SK-N-SH (cell line): ENCODE measurements around the gene TTC27. TPM values are rescaled to one million over a fixed set of nuclear protein-coding genes. Genes with fewer than 3 reads are reported as not detected.

Source experiments
- CTCF ChIA-PET: fragments of 300-600, 350-600 bp; formaldehyde crosslinking; extraction: SDS; loops from one replicate; lab custom pipeline; 2021; lab: Yijun Ruan, JAX
- POLR2A ChIA-PET: fragments of 350-600 bp; sonication (Branson Sonifier 250); formaldehyde crosslinking; extraction: SDS; loops from one replicate; lab custom pipeline; 2020; ENCODE audit warnings: antibody characterized with exemption, inconsistent platforms; lab: Yijun Ruan, JAX
- DNase-seq: peaks from one replicate; pipeline ENCODE4 v3.0.0; 2012
- H2AFZ ChIP-seq: fragments of 200-600 bp; sonication (generic); 2 replicates; pipeline ENCODE4 v1.8.1; 2016; ENCODE audit warnings: antibody characterized with exemption, mild to moderate bottlenecking, low read depth
- H3F3A ChIP-seq: fragments of 200-600 bp; sonication (generic); replicated peaks from 2 replicates; pipeline ENCODE3; 2016; ENCODE audit warnings: antibody characterized with exemption, mild to moderate bottlenecking; ENCODE audit not compliant: insufficient read depth
- H3K27ac ChIP-seq, 2 experiments: fragments of 200-500 bp in 1 of 2; fragments of 200-600 bp in 1 of 2; sonication (Bioruptor generic) in 1 of 2; sonication (generic), shearing (Covaris generic) in 1 of 2; 2 replicates each; pipeline versions ENCODE4 v1.5.1 to v1.6.1; 2014 to 2016; ENCODE audit warnings: low read depth in 2 of 2, inconsistent platforms in 1 of 2, low read length in 1 of 2, mild to moderate bottlenecking in 1 of 2, mixed read lengths in 1 of 2
- H3K27me3 ChIP-seq: fragments of 200-600 bp; sonication (generic), shearing (Covaris generic); 2 replicates; pipeline ENCODE4 v1.6.1; 2016; ENCODE audit warnings: mixed run types; ENCODE audit not compliant: insufficient read depth
- H3K36me3 ChIP-seq, 2 experiments: fragments of 200-500 bp in 1 of 2; fragments of 200-600 bp in 1 of 2; sonication (Bioruptor generic) in 1 of 2; sonication (generic) in 1 of 2; replicated peaks in 1 of 2; 2 replicates each; pipeline versions ENCODE3 to v1.5.1; 2014 to 2016; ENCODE audit warnings: low read length in 1 of 2, mild to moderate bottlenecking in 1 of 2; ENCODE audit not compliant: insufficient read depth in 2 of 2, control insufficient read depth in 1 of 2
- H3K4me1 ChIP-seq, 2 experiments: fragments of 200-500 bp in 1 of 2; fragments of 200-600 bp in 1 of 2; sonication (Bioruptor generic) in 1 of 2; sonication (generic), shearing (Covaris generic) in 1 of 2; 2 replicates each; pipeline versions ENCODE4 v1.5.1 to v1.6.1; 2014 to 2016; ENCODE audit warnings: low read depth in 1 of 2, low read length in 1 of 2, mixed run types in 1 of 2; ENCODE audit not compliant: insufficient read depth in 2 of 2, control insufficient read depth in 1 of 2
- H3K4me2 ChIP-seq: fragments of 200-600 bp; sonication (generic), shearing (Covaris generic); 2 replicates; pipeline ENCODE4 v1.6.1; 2017; ENCODE audit warnings: mixed run types
- H3K4me3 ChIP-seq, 2 experiments: fragments of 200-500 bp in 1 of 2; fragments of 200-600 bp in 1 of 2; sonication (Bioruptor generic) in 1 of 2; sonication (generic), shearing (Covaris generic) in 1 of 2; 2 replicates each; pipeline versions ENCODE4 v1.5.1 to v1.8.1; 2014 to 2016; ENCODE audit warnings: low read depth in 2 of 2, inconsistent platforms in 1 of 2, low read length in 1 of 2, mild to moderate bottlenecking in 1 of 2, mixed read lengths in 1 of 2, moderate library complexity in 1 of 2
- H3K79me2 ChIP-seq: fragments of 200-600 bp; sonication (generic); 2 replicates; pipeline ENCODE4 v1.8.1; 2017; ENCODE audit warnings: mild to moderate bottlenecking; ENCODE audit not compliant: insufficient read depth
- H3K9ac ChIP-seq: fragments of 200-600 bp; sonication (generic); 2 replicates; pipeline ENCODE4 v1.6.1; 2017; ENCODE audit warnings: mixed run types
- H3K9me2 ChIP-seq: fragments of 200-600 bp; sonication (generic); 2 replicates; pipeline ENCODE4 v1.6.1; 2017; ENCODE audit warnings: mixed run types
- H3K9me3 ChIP-seq: fragments of 200-600 bp; sonication (generic); 2 replicates; pipeline ENCODE4 v1.6.1; 2017; ENCODE audit warnings: mixed run types, mild to moderate bottlenecking, moderate library complexity
- H4K20me1 ChIP-seq: fragments of 200-600 bp; sonication (generic); 2 replicates; pipeline ENCODE4 v1.6.1; 2017; ENCODE audit warnings: mild to moderate bottlenecking, mixed run types; ENCODE audit not compliant: insufficient read depth
- CHD2 ChIP-seq: fragments of 150-350 bp; IDR thresholded peaks from 2 replicates; pipeline ENCODE4 v1.6.1; 2018; ENCODE audit warnings: low read length; ENCODE audit not compliant: partially characterized antibody
- ELF1 ChIP-seq: IDR thresholded peaks from 2 replicates; pipeline ENCODE4 v1.4.0; 2012
- EP300 ChIP-seq, 2 experiments: IDR thresholded peaks; 2 replicates each; pipeline versions ENCODE4 v1.4.0 to v1.6.1; 2012; ENCODE audit warnings: borderline replicate concordance in 1 of 2, low read depth in 1 of 2, low read length in 1 of 2
- EZH2phosphoT487 ChIP-seq: fragments of 200-600 bp; sonication (generic); IDR thresholded peaks from 2 replicates; pipeline ENCODE4 v1.6.1; 2017; ENCODE audit warnings: low read depth, mixed run types, mild to moderate bottlenecking, antibody characterized with exemption, moderate library complexity, borderline replicate concordance
- GABPA ChIP-seq: IDR thresholded peaks from 2 replicates; pipeline ENCODE4 v1.4.0; 2012; ENCODE audit warnings: low read depth, mild to moderate bottlenecking
- MEF2A ChIP-seq: IDR thresholded peaks from 2 replicates; pipeline ENCODE4 v1.4.0; 2012; ENCODE audit warnings: low read depth, borderline replicate concordance
- MXI1 ChIP-seq: IDR thresholded peaks from 2 replicates; pipeline ENCODE4 v1.6.1; 2012; ENCODE audit warnings: mild to moderate bottlenecking, low read depth, low read length, improper control_type of control experiment
- NFIC ChIP-seq: IDR thresholded peaks from 2 replicates; pipeline ENCODE4 v1.4.0; 2012; ENCODE audit warnings: borderline replicate concordance
- NRF1 ChIP-seq: IDR thresholded peaks from 2 replicates; pipeline ENCODE4 v1.6.1; 2012; ENCODE audit warnings: low read depth, mild to moderate bottlenecking, low read length
- POLR2AphosphoS5 ChIP-seq: IDR thresholded peaks from 2 replicates; pipeline ENCODE4 v1.6.1; 2012; ENCODE audit warnings: low read depth, low read length
- RCOR1 ChIP-seq: fragments of 150-350 bp; IDR thresholded peaks from 2 replicates; pipeline ENCODE4 v1.6.1; 2017; ENCODE audit warnings: antibody characterized with exemption, low read length
- RFX5 ChIP-seq: IDR thresholded peaks from 2 replicates; pipeline ENCODE4 v1.6.1; 2012; ENCODE audit warnings: mild to moderate bottlenecking, improper control_type of control experiment, low read length
- RXRA ChIP-seq: IDR thresholded peaks from 2 replicates; pipeline ENCODE4 v1.4.0; 2012; ENCODE audit warnings: low read depth, mild to moderate bottlenecking, borderline replicate concordance
- TAF1 ChIP-seq: IDR thresholded peaks from 2 replicates; pipeline ENCODE4 v1.6.1; 2012; ENCODE audit warnings: low read depth, mild to moderate bottlenecking, low read length, moderate library complexity, borderline replicate concordance
- TEAD4 ChIP-seq: IDR thresholded peaks from 2 replicates; pipeline ENCODE4 v1.4.0; 2012; ENCODE audit warnings: mild to moderate bottlenecking, borderline replicate concordance; ENCODE audit not compliant: insufficient read depth
- YY1 ChIP-seq: IDR thresholded peaks from 2 replicates; pipeline ENCODE4 v1.4.0; 2012; ENCODE audit warnings: low read depth, mild to moderate bottlenecking
- ZBTB33 ChIP-seq: IDR thresholded peaks from 2 replicates; pipeline ENCODE4 v1.4.0; 2012; ENCODE audit warnings: low read depth, borderline replicate concordance
- WGBS: methylation state at CpG from one replicate; pipeline ENCODE4 v1.1.6; 2017; ENCODE audit warnings: low lambda C conversion rate; 5-methylcytosine and 5-hydroxymethylcytosine counted together
- polyA plus RNA-seq, 3 experiments: library from polyadenylated mRNA; depleted of rRNA; stranded (reverse); fragments of >200 nt; gene quantifications; 2 replicates each; pipeline ENCODE4 v1.2.3, GENCODE V29; 2012
- TF ChIP-seq, protein P1 (sequence below): IDR thresholded peaks from 2 replicates; pipeline ENCODE4 v1.4.0; 2012; ENCODE audit warnings: low read depth, borderline replicate concordance
- TF ChIP-seq, protein P2 (sequence below): IDR thresholded peaks from 2 replicates; pipeline ENCODE4 v1.6.1; 2012; ENCODE audit warnings: mild to moderate bottlenecking, low read depth, low read length, moderate library complexity

TTC27 gene
- polyA plus RNA-seq, 1 of the 3 experiments (the other 2 are of a cell fraction): 14.4 TPM

- Histone ChIP-seq H2AFZ (no peak overlapping the region), H3K36me3 (peaks cover 48 to 52% of the 10 kb centered on the region in 2 experiments), H3K27me3 (no peaks in the 10 kb centered on the region), H3K9ac (no peak overlapping the region), H3F3A (peaks cover 4% of the 10 kb centered on the region), H3K9me3 (no peaks in the 10 kb centered on the region), H3K4me2 (no peak overlapping the region), H3K4me1 (no peaks in the 10 kb centered on the region), H3K27ac (no peak overlapping the region), H3K4me3 (no peak overlapping the region), H3K79me2 (no peaks in the 10 kb centered on the region), H3K9me2 (no peaks in the 10 kb centered on the region), H4K20me1 (no peaks in the 10 kb centered on the region)
- no peak for DNase-seq
- CTCF ChIA-PET: interaction anchor here (0.8 to 1.5 kb wide), 2 partner anchors 9 to 17 kb away, joined by 3 to 6 read pairs; no protein-coding TSS in a partner anchor
- POLR2A ChIA-PET: no interaction called here
- WGBS: 90% methylated on average over 5 of the region's 5 CpGs
- TF ChIP-seq EP300 (IDR thresholded peaks at IDR 0.05; ENCODE audit: borderline replicate concordance in 1 of 2, low read depth in 1 of 2, low read length in 1 of 2) (no peak), MXI1 (no peak), ELF1 (no peak), RXRA (no peak), YY1 (no peak), POLR2AphosphoS5 (no peak), NFIC (no peak), EZH2phosphoT487 (no peak), RFX5 (no peak), ZBTB33 (no peak), NRF1 (no peak)
Measured at GRCh38 chr2:32617599-32618189, 10.2 kb upstream of the TTC27 start.

GRCh38 chr2:32622570-32623310 is 5.1 kb upstream of the TTC27 start:
- WGBS: 94% methylated on average over 2 of the region's 2 CpGs
- POLR2A ChIA-PET: no interaction called here
- peaks cover 13 to 30% of the 10 kb centered on the region in 2 experiments for H3K36me3 ChIP-seq
- DNase-seq: no peak
- no peaks in the 10 kb centered on the region for H3K27me3 ChIP-seq
- no peaks in the 10 kb centered on the region for H3K9me2 ChIP-seq
- H3K9ac ChIP-seq: no peak overlapping the region
- CTCF ChIA-PET: interaction anchor here (1.3 to 1.5 kb wide), 2 partner anchors 10 to 12 kb away, joined by 3 to 7 read pairs; no protein-coding TSS in a partner anchor
- H3K4me1 ChIP-seq: peaks cover 0 to 4% of the 10 kb centered on the region in 2 experiments; a peak in 1 of 4 replicates
- H3K79me2 ChIP-seq: no peaks in the 10 kb centered on the region
- no peak overlapping the region for H3K4me3 ChIP-seq
- TF ChIP-seq, protein P1, sequence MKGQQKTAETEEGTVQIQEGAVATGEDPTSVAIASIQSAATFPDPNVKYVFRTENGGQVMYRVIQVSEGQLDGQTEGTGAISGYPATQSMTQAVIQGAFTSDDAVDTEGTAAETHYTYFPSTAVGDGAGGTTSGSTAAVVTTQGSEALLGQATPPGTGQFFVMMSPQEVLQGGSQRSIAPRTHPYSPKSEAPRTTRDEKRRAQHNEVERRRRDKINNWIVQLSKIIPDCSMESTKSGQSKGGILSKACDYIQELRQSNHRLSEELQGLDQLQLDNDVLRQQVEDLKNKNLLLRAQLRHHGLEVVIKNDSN: no peak
- TF ChIP-seq GABPA: no peak
- TF ChIP-seq RCOR1: no peak
- TF ChIP-seq TEAD4: no peak
- no peak for TF ChIP-seq MEF2A
- no peak for TF ChIP-seq RXRA
- TF ChIP-seq, protein P2, sequence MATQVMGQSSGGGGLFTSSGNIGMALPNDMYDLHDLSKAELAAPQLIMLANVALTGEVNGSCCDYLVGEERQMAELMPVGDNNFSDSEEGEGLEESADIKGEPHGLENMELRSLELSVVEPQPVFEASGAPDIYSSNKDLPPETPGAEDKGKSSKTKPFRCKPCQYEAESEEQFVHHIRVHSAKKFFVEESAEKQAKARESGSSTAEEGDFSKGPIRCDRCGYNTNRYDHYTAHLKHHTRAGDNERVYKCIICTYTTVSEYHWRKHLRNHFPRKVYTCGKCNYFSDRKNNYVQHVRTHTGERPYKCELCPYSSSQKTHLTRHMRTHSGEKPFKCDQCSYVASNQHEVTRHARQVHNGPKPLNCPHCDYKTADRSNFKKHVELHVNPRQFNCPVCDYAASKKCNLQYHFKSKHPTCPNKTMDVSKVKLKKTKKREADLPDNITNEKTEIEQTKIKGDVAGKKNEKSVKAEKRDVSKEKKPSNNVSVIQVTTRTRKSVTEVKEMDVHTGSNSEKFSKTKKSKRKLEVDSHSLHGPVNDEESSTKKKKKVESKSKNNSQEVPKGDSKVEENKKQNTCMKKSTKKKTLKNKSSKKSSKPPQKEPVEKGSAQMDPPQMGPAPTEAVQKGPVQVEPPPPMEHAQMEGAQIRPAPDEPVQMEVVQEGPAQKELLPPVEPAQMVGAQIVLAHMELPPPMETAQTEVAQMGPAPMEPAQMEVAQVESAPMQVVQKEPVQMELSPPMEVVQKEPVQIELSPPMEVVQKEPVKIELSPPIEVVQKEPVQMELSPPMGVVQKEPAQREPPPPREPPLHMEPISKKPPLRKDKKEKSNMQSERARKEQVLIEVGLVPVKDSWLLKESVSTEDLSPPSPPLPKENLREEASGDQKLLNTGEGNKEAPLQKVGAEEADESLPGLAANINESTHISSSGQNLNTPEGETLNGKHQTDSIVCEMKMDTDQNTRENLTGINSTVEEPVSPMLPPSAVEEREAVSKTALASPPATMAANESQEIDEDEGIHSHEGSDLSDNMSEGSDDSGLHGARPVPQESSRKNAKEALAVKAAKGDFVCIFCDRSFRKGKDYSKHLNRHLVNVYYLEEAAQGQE: no peak
- TF ChIP-seq CHD2: no peak
- no peak for TF ChIP-seq TAF1
- no peak for TF ChIP-seq EP300 (IDR thresholded peaks at IDR 0.05; ENCODE audit: borderline replicate concordance in 1 of 2, low read depth in 1 of 2, low read length in 1 of 2)
- H3K27ac ChIP-seq: no peak overlapping the region
- H3F3A ChIP-seq: peaks cover 15% of the 10 kb centered on the region
- no peak overlapping the region for H2AFZ ChIP-seq
- no peak overlapping the region for H3K4me2 ChIP-seq
- H3K9me3 ChIP-seq: no peaks in the 10 kb centered on the region
- no peaks in the 10 kb centered on the region for H4K20me1 ChIP-seq
